ENCODE data around the gene RNF114. TPM values are rescaled to one million over a fixed set of nuclear protein-coding genes. Genes with fewer than 3 reads are reported as not detected.
A peak's percentile ranks its signal among the peaks of the same experiment; 100 is the strongest.

RNF114 gene
- total RNA-seq, 1 experiment from 2014 or later = 88.1 TPM

DNA sequence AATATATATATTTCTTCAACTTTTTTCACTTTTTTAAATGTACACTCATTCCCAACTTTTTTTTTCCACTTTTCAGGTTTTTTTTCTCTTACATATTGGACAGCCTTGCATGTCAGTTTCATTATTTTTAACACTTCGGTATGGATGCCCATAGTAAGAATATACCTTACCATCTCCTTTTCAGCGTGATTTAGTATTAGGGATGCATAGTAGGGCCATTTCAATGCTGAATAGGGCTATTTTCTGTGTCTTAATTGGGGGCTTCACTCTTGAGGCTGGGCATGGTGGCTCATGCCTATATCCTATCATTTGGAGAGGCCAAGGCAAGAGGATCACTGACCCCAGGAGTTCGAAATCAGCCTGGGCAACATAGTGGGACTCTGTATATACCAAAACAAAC, 6.7 kb downstream of the RNF114 start:
- ATAC-seq (no peak), DNase-seq (ENCODE audit: low spot score) (no peak)
- Mint-ChIP-seq H3K27ac (no peak overlapping the region), H3K27me3 (ENCODE audit: low read depth) (no peaks in the 10 kb centered on the region), H3K4me1 (peaks cover 21% of the 10 kb centered on the region), H3K36me3 (peaks cover 62% of the 10 kb centered on the region), H3K9me3 (no peaks in the 10 kb centered on the region), H3K4me3 (no peak overlapping the region)
- ChIA-PET CTCF (interaction anchor here (0.9 to 1.2 kb wide), 2 partner anchors 22 to 129 kb away, joined by 5 to 11 read pairs; no protein-coding TSS in a partner anchor), POLR2A (interaction anchor here (0.8 kb wide), 1 partner anchor 71 kb away, joined by 5 read pairs; no protein-coding TSS in a partner anchor)
- TF ChIP-seq ZNF423 (CRISPR knock-in tag; IDR thresholded peaks at IDR 0.05) (no peak), CREM (CRISPR knock-in tag; IDR thresholded peaks at IDR 0.05) (no peak), KAT7 (CRISPR knock-in tag; IDR thresholded peaks at IDR 0.05; ENCODE audit: borderline replicate concordance) (no peak)
- TF ChIP-seq, protein P1, sequence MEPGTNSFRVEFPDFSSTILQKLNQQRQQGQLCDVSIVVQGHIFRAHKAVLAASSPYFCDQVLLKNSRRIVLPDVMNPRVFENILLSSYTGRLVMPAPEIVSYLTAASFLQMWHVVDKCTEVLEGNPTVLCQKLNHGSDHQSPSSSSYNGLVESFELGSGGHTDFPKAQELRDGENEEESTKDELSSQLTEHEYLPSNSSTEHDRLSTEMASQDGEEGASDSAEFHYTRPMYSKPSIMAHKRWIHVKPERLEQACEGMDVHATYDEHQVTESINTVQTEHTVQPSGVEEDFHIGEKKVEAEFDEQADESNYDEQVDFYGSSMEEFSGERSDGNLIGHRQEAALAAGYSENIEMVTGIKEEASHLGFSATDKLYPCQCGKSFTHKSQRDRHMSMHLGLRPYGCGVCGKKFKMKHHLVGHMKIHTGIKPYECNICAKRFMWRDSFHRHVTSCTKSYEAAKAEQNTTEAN (CRISPR knock-in tag; IDR thresholded peaks at IDR 0.05) = no peak
- TF ChIP-seq, protein P2, sequence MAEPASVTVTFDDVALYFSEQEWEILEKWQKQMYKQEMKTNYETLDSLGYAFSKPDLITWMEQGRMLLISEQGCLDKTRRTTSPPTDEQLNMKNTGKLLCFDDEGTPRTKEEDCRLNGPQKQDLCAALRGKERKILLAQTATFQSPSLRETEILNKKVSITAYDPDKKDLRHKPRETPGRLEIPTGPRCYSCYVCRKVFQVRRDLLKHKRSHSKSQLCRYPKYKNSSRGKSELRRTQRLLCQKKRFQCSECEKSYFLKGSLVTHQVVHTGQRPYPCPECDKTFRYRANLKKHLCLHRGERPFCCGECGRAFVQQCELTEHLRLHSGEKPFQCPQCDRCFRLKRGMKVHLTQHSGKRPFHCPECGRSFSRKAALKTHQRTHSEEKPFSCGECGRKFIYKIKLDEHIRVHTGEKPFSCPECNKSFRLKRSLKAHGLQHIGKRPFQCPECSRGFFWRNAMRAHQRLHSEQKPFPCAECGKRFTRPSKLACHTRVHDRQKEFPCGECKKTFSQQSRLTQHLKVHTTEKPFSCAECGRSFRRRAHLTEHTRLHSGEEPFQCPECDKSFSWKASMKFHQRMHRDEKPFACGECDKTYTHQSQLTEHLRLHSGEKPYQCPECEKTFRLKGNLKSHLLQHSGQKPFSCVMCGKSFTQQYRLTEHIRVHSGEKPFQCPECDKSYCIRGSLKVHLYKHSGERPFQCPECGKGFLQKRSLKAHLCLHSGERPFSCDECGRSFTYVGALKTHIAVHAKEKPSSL (CRISPR knock-in tag; conservative IDR thresholded peaks at IDR 0.05) = no peak

DNA sequence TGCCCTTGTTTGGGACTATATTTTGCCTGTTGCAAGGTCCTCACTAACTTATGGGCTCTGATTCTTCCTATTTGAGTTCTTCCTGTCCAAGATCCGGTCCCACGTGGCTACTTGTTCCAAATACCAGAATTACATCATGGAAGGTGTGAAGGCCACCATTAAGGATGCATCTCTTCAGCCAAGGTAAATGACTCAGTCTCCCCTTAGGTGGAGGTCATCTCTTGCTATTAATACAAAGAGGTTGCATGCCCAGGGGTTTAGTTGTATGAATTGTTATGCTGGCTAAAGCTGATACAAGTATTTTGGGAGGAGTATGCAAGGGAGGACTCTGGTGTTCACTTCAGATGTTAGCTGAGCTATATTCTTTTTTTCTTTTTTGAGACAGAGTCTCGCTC, 9.1 kb downstream of the RNF114 start:
- ATAC-seq = no peak
- Mint-ChIP-seq H3K4me1 (0 out of 2 replicates have a peak, but pooled peaks cover 4% of the 10 kb centered on the region), H3K27ac (no peak overlapping the region), H3K4me3 (no peak overlapping the region), H3K27me3 (ENCODE audit: low read depth) (no peaks in the 10 kb centered on the region), H3K9me3 (no peaks in the 10 kb centered on the region), H3K36me3 (peaks cover 73% of the 10 kb centered on the region)
- CTCF ChIA-PET = interaction anchor here (0.6 to 1.0 kb wide), 2 partner anchors 34 to 126 kb away, joined by 3 read pairs; no protein-coding TSS in a partner anchor
- no peak for DNase-seq (ENCODE audit: low spot score)
- TF ChIP-seq ZNF121 (CRISPR knock-in tag; IDR thresholded peaks at IDR 0.05) (no peak), GABPB1 (CRISPR knock-in tag; IDR thresholded peaks at IDR 0.05) (0 out of 2 replicates have a peak, but pooled peaks have one; percentile 8), ZNF263 (CRISPR knock-in tag; IDR thresholded peaks at IDR 0.05; ENCODE audit: low read depth) (no peak)
- POLR2A ChIA-PET = no interaction called here

DNA sequence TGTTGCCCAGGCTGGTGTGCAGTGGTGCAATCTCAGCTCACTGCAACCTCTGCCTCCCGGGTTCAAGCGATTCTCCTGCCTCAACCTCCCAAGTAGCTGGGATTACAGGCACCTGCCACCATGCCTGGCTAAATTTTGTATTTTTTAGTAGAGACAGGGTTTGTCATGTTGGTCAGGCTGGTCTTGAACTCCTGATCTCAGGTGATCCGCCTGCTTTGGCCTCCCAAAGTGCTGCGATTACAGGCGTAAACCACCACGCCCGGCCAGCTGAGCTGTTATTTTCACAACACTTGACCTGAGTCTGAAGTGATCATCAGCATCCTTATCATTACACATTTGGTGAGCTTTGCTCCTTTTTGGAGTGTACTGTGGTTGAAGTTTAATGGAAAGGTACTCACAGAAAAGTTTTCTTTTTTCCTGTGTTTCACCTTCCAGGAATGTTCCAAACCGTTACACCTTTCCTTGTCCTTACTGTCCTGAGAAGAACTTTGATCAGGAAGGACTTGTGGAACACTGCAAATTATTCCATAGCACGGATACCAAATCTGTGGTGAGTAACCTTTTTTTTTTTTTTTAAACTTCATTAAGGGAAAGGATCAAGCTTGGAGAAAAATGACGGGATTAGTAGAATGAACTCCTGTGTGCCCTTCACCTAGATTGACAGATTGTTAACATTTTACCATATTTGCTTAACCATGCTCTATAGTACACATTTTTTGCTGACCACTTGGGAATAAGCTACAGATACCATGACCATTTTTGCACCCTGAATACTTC, 9.7 kb downstream of the RNF114 start:
- TF ChIP-seq ZNF232 (CRISPR knock-in tag; IDR thresholded peaks at IDR 0.05) (no peak), SOX15 (CRISPR knock-in tag; IDR thresholded peaks at IDR 0.05) (no peak), FOXK1 (CRISPR knock-in tag; IDR thresholded peaks at IDR 0.05) (no peak), KAT7 (CRISPR knock-in tag; IDR thresholded peaks at IDR 0.05; ENCODE audit: borderline replicate concordance) (no peak), NR3C1 (CRISPR knock-in tag; conservative IDR thresholded peaks at IDR 0.05; ENCODE audit: low read depth) (no peak), MXD4 (CRISPR knock-in tag; IDR thresholded peaks at IDR 0.05; ENCODE audit: borderline replicate concordance) (no peak), JUN (CRISPR knock-in tag; IDR thresholded peaks at IDR 0.05) (no peak), ZBTB21 (CRISPR knock-in tag; IDR thresholded peaks at IDR 0.05; ENCODE audit: borderline replicate concordance) (no peak)
- TF ChIP-seq, protein P3, sequence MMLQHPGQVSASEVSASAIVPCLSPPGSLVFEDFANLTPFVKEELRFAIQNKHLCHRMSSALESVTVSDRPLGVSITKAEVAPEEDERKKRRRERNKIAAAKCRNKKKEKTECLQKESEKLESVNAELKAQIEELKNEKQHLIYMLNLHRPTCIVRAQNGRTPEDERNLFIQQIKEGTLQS (CRISPR knock-in tag; conservative IDR thresholded peaks at IDR 0.05) = no peak
- TF ChIP-seq, protein P4, sequence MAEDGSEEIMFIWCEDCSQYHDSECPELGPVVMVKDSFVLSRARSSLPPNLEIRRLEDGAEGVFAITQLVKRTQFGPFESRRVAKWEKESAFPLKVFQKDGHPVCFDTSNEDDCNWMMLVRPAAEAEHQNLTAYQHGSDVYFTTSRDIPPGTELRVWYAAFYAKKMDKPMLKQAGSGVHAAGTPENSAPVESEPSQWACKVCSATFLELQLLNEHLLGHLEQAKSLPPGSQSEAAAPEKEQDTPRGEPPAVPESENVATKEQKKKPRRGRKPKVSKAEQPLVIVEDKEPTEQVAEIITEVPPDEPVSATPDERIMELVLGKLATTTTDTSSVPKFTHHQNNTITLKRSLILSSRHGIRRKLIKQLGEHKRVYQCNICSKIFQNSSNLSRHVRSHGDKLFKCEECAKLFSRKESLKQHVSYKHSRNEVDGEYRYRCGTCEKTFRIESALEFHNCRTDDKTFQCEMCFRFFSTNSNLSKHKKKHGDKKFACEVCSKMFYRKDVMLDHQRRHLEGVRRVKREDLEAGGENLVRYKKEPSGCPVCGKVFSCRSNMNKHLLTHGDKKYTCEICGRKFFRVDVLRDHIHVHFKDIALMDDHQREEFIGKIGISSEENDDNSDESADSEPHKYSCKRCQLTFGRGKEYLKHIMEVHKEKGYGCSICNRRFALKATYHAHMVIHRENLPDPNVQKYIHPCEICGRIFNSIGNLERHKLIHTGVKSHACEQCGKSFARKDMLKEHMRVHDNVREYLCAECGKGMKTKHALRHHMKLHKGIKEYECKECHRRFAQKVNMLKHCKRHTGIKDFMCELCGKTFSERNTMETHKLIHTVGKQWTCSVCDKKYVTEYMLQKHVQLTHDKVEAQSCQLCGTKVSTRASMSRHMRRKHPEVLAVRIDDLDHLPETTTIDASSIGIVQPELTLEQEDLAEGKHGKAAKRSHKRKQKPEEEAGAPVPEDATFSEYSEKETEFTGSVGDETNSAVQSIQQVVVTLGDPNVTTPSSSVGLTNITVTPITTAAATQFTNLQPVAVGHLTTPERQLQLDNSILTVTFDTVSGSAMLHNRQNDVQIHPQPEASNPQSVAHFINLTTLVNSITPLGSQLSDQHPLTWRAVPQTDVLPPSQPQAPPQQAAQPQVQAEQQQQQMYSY (CRISPR knock-in tag; IDR thresholded peaks at IDR 0.05) = no peak
- TF ChIP-seq, protein P5, sequence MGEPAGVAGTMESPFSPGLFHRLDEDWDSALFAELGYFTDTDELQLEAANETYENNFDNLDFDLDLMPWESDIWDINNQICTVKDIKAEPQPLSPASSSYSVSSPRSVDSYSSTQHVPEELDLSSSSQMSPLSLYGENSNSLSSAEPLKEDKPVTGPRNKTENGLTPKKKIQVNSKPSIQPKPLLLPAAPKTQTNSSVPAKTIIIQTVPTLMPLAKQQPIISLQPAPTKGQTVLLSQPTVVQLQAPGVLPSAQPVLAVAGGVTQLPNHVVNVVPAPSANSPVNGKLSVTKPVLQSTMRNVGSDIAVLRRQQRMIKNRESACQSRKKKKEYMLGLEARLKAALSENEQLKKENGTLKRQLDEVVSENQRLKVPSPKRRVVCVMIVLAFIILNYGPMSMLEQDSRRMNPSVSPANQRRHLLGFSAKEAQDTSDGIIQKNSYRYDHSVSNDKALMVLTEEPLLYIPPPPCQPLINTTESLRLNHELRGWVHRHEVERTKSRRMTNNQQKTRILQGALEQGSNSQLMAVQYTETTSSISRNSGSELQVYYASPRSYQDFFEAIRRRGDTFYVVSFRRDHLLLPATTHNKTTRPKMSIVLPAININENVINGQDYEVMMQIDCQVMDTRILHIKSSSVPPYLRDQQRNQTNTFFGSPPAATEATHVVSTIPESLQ (CRISPR knock-in tag; IDR thresholded peaks at IDR 0.05) = no peak
- TF ChIP-seq, protein P6, sequence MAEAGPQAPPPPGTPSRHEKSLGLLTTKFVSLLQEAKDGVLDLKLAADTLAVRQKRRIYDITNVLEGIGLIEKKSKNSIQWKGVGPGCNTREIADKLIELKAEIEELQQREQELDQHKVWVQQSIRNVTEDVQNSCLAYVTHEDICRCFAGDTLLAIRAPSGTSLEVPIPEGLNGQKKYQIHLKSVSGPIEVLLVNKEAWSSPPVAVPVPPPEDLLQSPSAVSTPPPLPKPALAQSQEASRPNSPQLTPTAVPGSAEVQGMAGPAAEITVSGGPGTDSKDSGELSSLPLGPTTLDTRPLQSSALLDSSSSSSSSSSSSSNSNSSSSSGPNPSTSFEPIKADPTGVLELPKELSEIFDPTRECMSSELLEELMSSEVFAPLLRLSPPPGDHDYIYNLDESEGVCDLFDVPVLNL (CRISPR knock-in tag; IDR thresholded peaks at IDR 0.05; ENCODE audit: borderline replicate concordance, low read depth) = no peak
- H3K27me3 Mint-ChIP-seq (ENCODE audit: low read depth) = no peaks in the 10 kb centered on the region
- ATAC-seq (no peak), DNase-seq (ENCODE audit: low spot score) (no peak)
- CTCF ChIA-PET = interaction anchor here (0.6 to 1.0 kb wide), 3 partner anchors 34 to 250 kb away, joined by 3 read pairs; no protein-coding TSS in a partner anchor
- H3K4me1 Mint-ChIP-seq = 0 out of 2 replicates have a peak, but pooled peaks cover 3% of the 10 kb centered on the region
- peaks cover 78% of the 10 kb centered on the region for H3K36me3 Mint-ChIP-seq
- no peak overlapping the region for H3K27ac Mint-ChIP-seq
- H3K9me3 Mint-ChIP-seq = no peaks in the 10 kb centered on the region
- no peak overlapping the region for H3K4me3 Mint-ChIP-seq
- POLR2A ChIA-PET = interaction anchor here (0.6 kb wide), 1 partner anchor 11 kb away, joined by 3 read pairs; no protein-coding TSS in a partner anchor
